Osteoblast (primary cell): ENCODE data around the gene ATF5. TPM values are rescaled to one million over a fixed set of nuclear protein-coding genes. Genes with fewer than 3 reads are reported as not detected.

Experiments used
- DNase-seq: peaks from one replicate; pipeline ENCODE4 v3.0.0; 2011; ENCODE audit warnings: low spot score, mixed read lengths; ENCODE audit not compliant: insufficient read length; ENCODE audit errors: missing footprints
- H2AFZ ChIP-seq: 2 replicates; pipeline ENCODE4 v1.6.0; 2011; ENCODE audit warnings: mild to moderate bottlenecking, low read length
- H3K27ac ChIP-seq: 2 replicates; pipeline ENCODE4 v1.5.1; 2011; ENCODE audit warnings: mild to moderate bottlenecking, low read depth, low read length, moderate library complexity
- H3K27me3 ChIP-seq: 2 replicates; pipeline ENCODE4 v1.6.0; 2012; ENCODE audit warnings: mild to moderate bottlenecking, control low read depth, inconsistent platforms, low read length, moderate library complexity; ENCODE audit not compliant: insufficient read depth
- H3K36me3 ChIP-seq: 2 replicates; pipeline ENCODE4 v1.5.1; 2011; ENCODE audit warnings: mild to moderate bottlenecking, low read length, control low read depth, moderate library complexity; ENCODE audit not compliant: insufficient read depth
- H3K4me1 ChIP-seq: 2 replicates; pipeline ENCODE4 v1.5.1; 2011; ENCODE audit warnings: mild to moderate bottlenecking, low read length, control low read depth, moderate library complexity; ENCODE audit not compliant: insufficient read depth
- H3K4me2 ChIP-seq: 2 replicates; pipeline ENCODE4 v1.6.0; 2011; ENCODE audit warnings: mild to moderate bottlenecking, low read length; ENCODE audit not compliant: insufficient read depth
- H3K4me3 ChIP-seq: fragments of 200-600 bp; sonication (generic); 3 replicates; pipeline ENCODE4 v1.5.1; 2012; ENCODE audit warnings: mild to moderate bottlenecking, low read length, inconsistent platforms; ENCODE audit not compliant: insufficient read depth
- H3K79me2 ChIP-seq: 2 replicates; pipeline ENCODE4 v1.6.0; 2012; ENCODE audit warnings: mild to moderate bottlenecking, low read length, control low read depth, inconsistent platforms; ENCODE audit not compliant: insufficient read depth
- H3K9me3 ChIP-seq: 2 replicates; pipeline ENCODE4 v1.5.1; 2011; ENCODE audit warnings: low read depth, low read length, control low read depth
- H4K20me1 ChIP-seq: 2 replicates; pipeline ENCODE4 v1.6.0; 2012; ENCODE audit warnings: mild to moderate bottlenecking, low read length, control low read depth; ENCODE audit not compliant: insufficient read depth
- CTCF ChIP-seq: IDR thresholded peaks from 2 replicates; pipeline ENCODE4 v1.5.1; 2011; ENCODE audit warnings: mild to moderate bottlenecking, low read depth, low read length, moderate library complexity; ENCODE audit errors: extremely low read depth
- total RNA-seq: library from RNA; depleted of rRNA; stranded (reverse); fragments of >200 nt; gene quantifications from 2 replicates; pipeline ENCODE4 v1.2.3, GENCODE V29; 2012

Gene ATF5
- total RNA-seq, 1 donor, result 8.3 TPM

- peak; percentile 76 for DNase-seq
- peaks cover 3% of the 10 kb centered on the region for H3K4me1 ChIP-seq
- no peak overlapping the region for H2AFZ ChIP-seq
- no peak overlapping the region for H3K27ac ChIP-seq
- peaks cover 37% of the 10 kb centered on the region for H3K79me2 ChIP-seq
- no peaks in the 10 kb centered on the region for H3K9me3 ChIP-seq
- peaks cover 55% of the 10 kb centered on the region for H3K36me3 ChIP-seq
- no peak for TF ChIP-seq CTCF
- H4K20me1 ChIP-seq, result peaks cover 36% of the 10 kb centered on the region
- H3K4me3 ChIP-seq, result no peak overlapping the region
- no peak overlapping the region for H3K4me2 ChIP-seq
- H3K27me3 ChIP-seq, result no peaks in the 10 kb centered on the region
Observed at GRCh38 chr19:49911381-49912145, 17.4 kb upstream of the ATF5 start.

- no peak for TF ChIP-seq CTCF
- H2AFZ ChIP-seq, result no peak overlapping the region
- DNase-seq, result peak; percentile 56
- H3K36me3 ChIP-seq, result peaks cover 55% of the 10 kb centered on the region
- H3K9me3 ChIP-seq, result no peaks in the 10 kb centered on the region
- H3K4me2 ChIP-seq, result no peak overlapping the region
- H3K27me3 ChIP-seq, result no peaks in the 10 kb centered on the region
- H3K4me3 ChIP-seq, result no peak overlapping the region
- no peak overlapping the region for H3K27ac ChIP-seq
- peaks cover 3% of the 10 kb centered on the region for H3K4me1 ChIP-seq
- peaks cover 36% of the 10 kb centered on the region for H4K20me1 ChIP-seq
- H3K79me2 ChIP-seq, result peaks cover 46% of the 10 kb centered on the region
Observed at GRCh38 chr19:49912965-49913685, 15.9 kb upstream of the ATF5 start.

- Histone ChIP-seq H3K4me2 (no peak overlapping the region), H3K9me3 (no peaks in the 10 kb centered on the region), H3K79me2 (peaks cover 51% of the 10 kb centered on the region), H3K4me3 (no peak overlapping the region), H3K27me3 (no peaks in the 10 kb centered on the region), H3K36me3 (peaks cover 55% of the 10 kb centered on the region), H2AFZ (no peak overlapping the region), H4K20me1 (peaks cover 30% of the 10 kb centered on the region), H3K27ac (no peak overlapping the region), H3K4me1 (peaks cover 3% of the 10 kb centered on the region)
- DNase-seq, result peak; percentile 66
- no peak for TF ChIP-seq CTCF
Observed at GRCh38 chr19:49913720-49914119, 15.3 kb upstream of the ATF5 start.

- DNase-seq, result no peak
- Histone ChIP-seq H3K4me2 (no peak overlapping the region), H3K79me2 (peaks cover 62% of the 10 kb centered on the region), H4K20me1 (peaks cover 32% of the 10 kb centered on the region), H3K27ac (no peak overlapping the region), H3K4me1 (peaks cover 3% of the 10 kb centered on the region), H3K36me3 (peaks cover 50% of the 10 kb centered on the region), H3K27me3 (no peaks in the 10 kb centered on the region), H3K4me3 (no peak overlapping the region), H3K9me3 (no peaks in the 10 kb centered on the region), H2AFZ (no peak overlapping the region)
- no peak for TF ChIP-seq CTCF
Observed at GRCh38 chr19:49915271-49915670, 13.7 kb upstream of the ATF5 start.
